ENCODE data around the gene FARS2. TPM values are rescaled to one million over a fixed set of nuclear protein-coding genes. Genes with fewer than 3 reads are reported as not detected.

Gene FARS2
- total RNA-seq, 4 donors from 2014 or later, result 2.6 to 21.9 (median 15.0) TPM

- H3K4me3 ChIP-seq, result no peak overlapping the region
- in situ Hi-C loops (cut with MboI; ENCODE audit: low pct_ligation_motif_present in 1 of 4, low pct_unique_long_range_greater_than_20kb in 1 of 4, low sequenced_read_pairs in 3 of 4), result no loop called here
- no peak for DNase-seq
- WGBS, 2 donors (ENCODE audit: low coverage in 1 of 2), result 69 to 71% methylated on average over 2 of the region's 2 CpGs
- no peaks in the 10 kb centered on the region for H3K4me1 ChIP-seq
- TF ChIP-seq POLR2AphosphoS5 (IDR thresholded peaks at IDR 0.05) (no peak), CTCF (IDR thresholded peaks at IDR 0.05) (no peak), POLR2A (IDR thresholded peaks at IDR 0.05) (no peak), EP300 (IDR thresholded peaks at IDR 0.05; ENCODE audit: low read depth) (no peak)
- no peaks in the 10 kb centered on the region for H3K36me3 ChIP-seq
- intact Hi-C loops (cut with DNase I; ENCODE audit: low total_unique reads), result no loop called here
- H3K27ac ChIP-seq, result no peak overlapping the region
- no peaks in the 10 kb centered on the region for H3K9me3 ChIP-seq
- H3K27me3 ChIP-seq, result no peaks in the 10 kb centered on the region
These were observed 19.6 kb downstream of the FARS2 start for GRCh38 chr6:5280920-5281319.

- H3K36me3 ChIP-seq, result no peaks in the 10 kb centered on the region
- intact Hi-C loops (cut with DNase I; ENCODE audit: low total_unique reads), result no loop called here
- H3K4me3 ChIP-seq, result no peak overlapping the region
- no peak for TF ChIP-seq POLR2A (IDR thresholded peaks at IDR 0.05)
- TF ChIP-seq CTCF (IDR thresholded peaks at IDR 0.05), result no peak
- no peak for TF ChIP-seq EP300 (IDR thresholded peaks at IDR 0.05; ENCODE audit: low read depth)
- TF ChIP-seq POLR2AphosphoS5 (IDR thresholded peaks at IDR 0.05), result no peak
- no peaks in the 10 kb centered on the region for H3K9me3 ChIP-seq
- in situ Hi-C loops (cut with MboI; ENCODE audit: low pct_ligation_motif_present in 1 of 4, low pct_unique_long_range_greater_than_20kb in 1 of 4, low sequenced_read_pairs in 3 of 4), result no loop called here
- H3K27me3 ChIP-seq, result no peaks in the 10 kb centered on the region
- 89 to 93% methylated on average over 5 to 9 of the region's 9 CpGs for WGBS, 2 donors (ENCODE audit: low coverage in 1 of 2)
- DNase-seq, result no peak
- H3K4me1 ChIP-seq, result peaks cover 0 to 2% (median 0%) of the 10 kb centered on the region in 4 donors
- no peak overlapping the region for H3K27ac ChIP-seq
These were observed 20.9 kb downstream of the FARS2 start for GRCh38 chr6:5282191-5282623.

GRCh38 chr6:5285081-5285480, 23.8 kb downstream of the FARS2 start:
- intact Hi-C loops (cut with DNase I; ENCODE audit: low total_unique reads) (no loop called here), in situ Hi-C loops (cut with MboI; ENCODE audit: low pct_ligation_motif_present in 1 of 4, low pct_unique_long_range_greater_than_20kb in 1 of 4, low sequenced_read_pairs in 3 of 4) (no loop called here)
- Histone ChIP-seq H3K9me3 (no peaks in the 10 kb centered on the region), H3K36me3 (no peaks in the 10 kb centered on the region), H3K4me3 (no peak overlapping the region), H3K27ac (no peak overlapping the region), H3K4me1 (peaks cover 0 to 11% (median 3%) of the 10 kb centered on the region in 4 donors), H3K27me3 (no peaks in the 10 kb centered on the region)
- DNase-seq, result no peak
- 87 to 97% methylated on average over 6 of the region's 6 CpGs for WGBS, 2 donors (ENCODE audit: low coverage in 1 of 2)
- no peak for TF ChIP-seq POLR2AphosphoS5 (IDR thresholded peaks at IDR 0.05)
- TF ChIP-seq POLR2A (IDR thresholded peaks at IDR 0.05), result no peak
- no peak for TF ChIP-seq CTCF (IDR thresholded peaks at IDR 0.05)
- no peak for TF ChIP-seq EP300 (IDR thresholded peaks at IDR 0.05; ENCODE audit: low read depth)

DNA sequence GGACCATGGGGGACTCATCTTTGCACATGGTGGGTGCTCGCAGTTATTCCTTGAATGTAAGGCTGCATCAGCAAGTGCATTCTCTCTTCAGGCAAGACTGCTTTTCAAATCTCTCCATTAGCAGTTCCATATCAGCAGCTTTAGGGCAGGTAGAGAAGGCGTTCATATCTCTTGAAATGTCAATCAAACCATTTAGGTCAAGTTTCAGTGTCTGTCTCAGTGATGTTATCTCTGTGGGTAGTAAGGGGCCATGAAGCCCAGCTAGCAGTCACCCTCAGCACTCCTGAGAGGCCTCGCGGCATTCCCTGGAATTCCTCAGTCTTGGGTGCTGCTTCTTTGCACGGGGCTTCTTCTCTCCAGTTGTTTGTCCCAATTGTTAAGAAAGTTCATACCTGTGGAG, 24.2 kb downstream of the FARS2 start:
- 96 to 100% methylated on average over 2 to 5 of the region's 5 CpGs for WGBS, 2 donors (ENCODE audit: low coverage in 1 of 2)
- DNase-seq, result no peak
- no peak overlapping the region for H3K27ac ChIP-seq
- H3K36me3 ChIP-seq, result no peaks in the 10 kb centered on the region
- no peak overlapping the region for H3K4me3 ChIP-seq
- no peaks in the 10 kb centered on the region for H3K9me3 ChIP-seq
- in situ Hi-C loops (cut with MboI; ENCODE audit: low pct_ligation_motif_present in 1 of 4, low pct_unique_long_range_greater_than_20kb in 1 of 4, low sequenced_read_pairs in 3 of 4) (no loop called here), intact Hi-C loops (cut with DNase I; ENCODE audit: low total_unique reads) (no loop called here)
- TF ChIP-seq EP300 (IDR thresholded peaks at IDR 0.05; ENCODE audit: low read depth), result no peak
- H3K27me3 ChIP-seq, result no peaks in the 10 kb centered on the region
- peaks cover 0 to 11% (median 3%) of the 10 kb centered on the region in 4 donors for H3K4me1 ChIP-seq

- H3K4me1 ChIP-seq, result peaks cover 0 to 11% (median 3%) of the 10 kb centered on the region in 4 donors
- no peaks in the 10 kb centered on the region for H3K27me3 ChIP-seq
- no peak for TF ChIP-seq EP300 (IDR thresholded peaks at IDR 0.05; ENCODE audit: low read depth)
- no peak for TF ChIP-seq CTCF (IDR thresholded peaks at IDR 0.05)
- no peak for TF ChIP-seq POLR2AphosphoS5 (IDR thresholded peaks at IDR 0.05)
- TF ChIP-seq POLR2A (IDR thresholded peaks at IDR 0.05), result no peak
- 79 to 100% methylated on average over 3 to 7 of the region's 7 CpGs for WGBS, 2 donors (ENCODE audit: low coverage in 1 of 2)
- no peak overlapping the region for H3K27ac ChIP-seq
- no peaks in the 10 kb centered on the region for H3K36me3 ChIP-seq
- H3K9me3 ChIP-seq, result no peaks in the 10 kb centered on the region
- no peak overlapping the region for H3K4me3 ChIP-seq
- no peak for DNase-seq
- intact Hi-C loops (cut with DNase I; ENCODE audit: low total_unique reads) (no loop called here), in situ Hi-C loops (cut with MboI; ENCODE audit: low pct_ligation_motif_present in 1 of 4, low pct_unique_long_range_greater_than_20kb in 1 of 4, low sequenced_read_pairs in 3 of 4) (no loop called here)
These were observed 25.5 kb downstream of the FARS2 start for GRCh38 chr6:5286780-5287179.

All from transverse colon (tissue), 4 donors.